GM23338 (cell line): ENCODE data around the gene ITGAV. TPM values are rescaled to one million over a fixed set of nuclear protein-coding genes. Genes with fewer than 3 reads are reported as not detected.

Experiments used
- ATAC-seq: fragments of 200-7000 bp; cut with Tn5 transposase; 3 replicates; pipeline ENCODE4 v1.9.1; 2020
- DNase-seq: peaks from one replicate; pipeline ENCODE4 v3.0.0-alpha.2; 2015; ENCODE audit warnings: low spot score
- H2AFZ ChIP-seq: fragments of 200-600 bp; sonication (generic); 2 replicates; pipeline ENCODE4 v1.8.0; 2016; ENCODE audit warnings: antibody characterized with exemption, mild to moderate bottlenecking, moderate library complexity
- H3F3A ChIP-seq: fragments of 200-600 bp; sonication (generic); replicated peaks from 2 replicates; pipeline ENCODE4 v1.8.0; 2017; ENCODE audit warnings: antibody characterized with exemption, mixed run types, low read depth
- H3K27ac ChIP-seq: fragments of 200-600 bp; sonication (generic); 2 replicates; pipeline ENCODE4 v1.6.1; 2016; ENCODE audit warnings: low read depth
- H3K27me3 ChIP-seq: fragments of 200-600 bp; sonication (generic); 2 replicates; pipeline ENCODE4 v1.8.0; 2016; ENCODE audit warnings: mild to moderate bottlenecking, mixed run types, moderate library complexity; ENCODE audit not compliant: insufficient read depth
- H3K36me3 ChIP-seq: fragments of 200-600 bp; sonication (generic); 2 replicates; pipeline ENCODE4 v1.8.0; 2016; ENCODE audit warnings: mild to moderate bottlenecking; ENCODE audit not compliant: insufficient read depth
- H3K4me1 ChIP-seq: fragments of 200-600 bp; sonication (generic); 2 replicates; pipeline ENCODE4 v1.8.0; 2016; ENCODE audit warnings: mild to moderate bottlenecking, moderate library complexity; ENCODE audit not compliant: insufficient read depth
- H3K4me2 ChIP-seq: fragments of 200-600 bp; sonication (generic); 2 replicates; pipeline ENCODE4 v1.7.1; 2017; ENCODE audit warnings: mixed run types
- H3K4me3 ChIP-seq: fragments of 200-600 bp; sonication (generic); 2 replicates; pipeline ENCODE4 v1.6.1; 2016; ENCODE audit warnings: mixed run types
- H3K79me2 ChIP-seq: fragments of 200-600 bp; sonication (generic); replicated peaks from 2 replicates; pipeline ENCODE4 v1.8.0; 2017; ENCODE audit warnings: mild to moderate bottlenecking; ENCODE audit not compliant: insufficient read depth
- H3K9me2 ChIP-seq: fragments of 200-600 bp; sonication (generic); 2 replicates; pipeline ENCODE4 v1.8.0; 2017; ENCODE audit not compliant: insufficient read depth
- H4K20me1 ChIP-seq: fragments of 200-600 bp; sonication (generic); replicated peaks from 2 replicates; pipeline ENCODE4 v1.8.0; 2017; ENCODE audit warnings: mild to moderate bottlenecking; ENCODE audit not compliant: insufficient read depth
- H3K27ac Mint-ChIP-seq: 2 replicates; pipeline ENCODE4 v1.8.0; 2020; ENCODE audit warnings: inconsistent platforms, mild to moderate bottlenecking, moderate library complexity, mixed read lengths
- H3K27me3 Mint-ChIP-seq: 3 replicates; pipeline ENCODE4 v1.8.0; 2022; ENCODE audit warnings: low read depth, mild to moderate bottlenecking, moderate library complexity, mixed read lengths, inconsistent platforms; ENCODE audit not compliant: insufficient read depth, poor library complexity
- H3K36me3 Mint-ChIP-seq: 3 replicates; pipeline ENCODE4 v1.8.0; 2021; ENCODE audit warnings: low read depth, mild to moderate bottlenecking, inconsistent platforms, moderate library complexity, mixed read lengths
- H3K4me1 Mint-ChIP-seq: 3 replicates; pipeline ENCODE4 v1.8.0; 2020; ENCODE audit warnings: mild to moderate bottlenecking, inconsistent platforms, mixed read lengths
- H3K4me3 Mint-ChIP-seq: 3 replicates; pipeline ENCODE4 v1.8.0; 2021; ENCODE audit warnings: moderate library complexity, mild to moderate bottlenecking, inconsistent platforms, mixed read lengths
- H3K9me3 Mint-ChIP-seq: 3 replicates; pipeline ENCODE4 v1.8.0; 2020; ENCODE audit warnings: moderate library complexity, mild to moderate bottlenecking, inconsistent platforms, mixed read lengths
- CREB1 ChIP-seq: fragments of 250-450 bp; sonication (Bioruptor Pico); IDR thresholded peaks from 2 replicates; pipeline ENCODE4 v1.5.0; 2020; ENCODE audit warnings: low read depth, mild to moderate bottlenecking, moderate library complexity
- EZH2 ChIP-seq: fragments of 200-600 bp; sonication (generic); IDR thresholded peaks from one replicate; pipeline ENCODE4 v1.8.0; 2017; ENCODE audit warnings: antibody characterized with exemption, mild to moderate bottlenecking, low read depth; ENCODE audit not compliant: unreplicated experiment
- ZNF114 ChIP-seq: fragments of 250-450 bp; sonication (Bioruptor Pico); IDR thresholded peaks from 2 replicates; pipeline ENCODE4 v1.5.0; 2020; ENCODE audit warnings: mild to moderate bottlenecking, moderate library complexity
- polyA plus RNA-seq: library from polyadenylated mRNA; unstranded; fragments of >200 nt; fragmentation: Nextera tagmentation; extraction: Ambion mirVana; gene quantifications from 2 replicates; pipeline ENCODE4 v1.2.1, GENCODE V29; 2016
- total RNA-seq: library from RNA; depleted of rRNA; stranded (reverse); fragments of >200 nt; shearing (Covaris generic); gene quantifications from 2 replicates; pipeline ENCODE4 v1.2.3, GENCODE V29; 2014
- TF ChIP-seq, protein P1 (sequence below): IDR thresholded peaks from one replicate; pipeline ENCODE4 v1.6.1; 2018; ENCODE audit warnings: antibody characterized with exemption; ENCODE audit not compliant: unreplicated experiment
- TF ChIP-seq, protein P2 (sequence below), 2 experiments: fragments of 200-600 bp in 1 of 2; sonication (generic) in 1 of 2; conservative IDR thresholded peaks; 2 replicates each; pipeline versions ENCODE4 v1.5.1 to v1.6.1; 2016 to 2017; ENCODE audit warnings: antibody characterized with exemption in 2 of 2, low read depth in 2 of 2, mild to moderate bottlenecking in 2 of 2, moderate library complexity in 1 of 2
- TF ChIP-seq, protein P3 (sequence below): IDR thresholded peaks from 2 replicates; pipeline ENCODE4 v1.6.1; 2016; ENCODE audit warnings: antibody characterized with exemption

ITGAV gene
- total and polyA plus RNA-seq, 2 experiments from 2014 or later: 9.1 to 56.5 TPM

DNA sequence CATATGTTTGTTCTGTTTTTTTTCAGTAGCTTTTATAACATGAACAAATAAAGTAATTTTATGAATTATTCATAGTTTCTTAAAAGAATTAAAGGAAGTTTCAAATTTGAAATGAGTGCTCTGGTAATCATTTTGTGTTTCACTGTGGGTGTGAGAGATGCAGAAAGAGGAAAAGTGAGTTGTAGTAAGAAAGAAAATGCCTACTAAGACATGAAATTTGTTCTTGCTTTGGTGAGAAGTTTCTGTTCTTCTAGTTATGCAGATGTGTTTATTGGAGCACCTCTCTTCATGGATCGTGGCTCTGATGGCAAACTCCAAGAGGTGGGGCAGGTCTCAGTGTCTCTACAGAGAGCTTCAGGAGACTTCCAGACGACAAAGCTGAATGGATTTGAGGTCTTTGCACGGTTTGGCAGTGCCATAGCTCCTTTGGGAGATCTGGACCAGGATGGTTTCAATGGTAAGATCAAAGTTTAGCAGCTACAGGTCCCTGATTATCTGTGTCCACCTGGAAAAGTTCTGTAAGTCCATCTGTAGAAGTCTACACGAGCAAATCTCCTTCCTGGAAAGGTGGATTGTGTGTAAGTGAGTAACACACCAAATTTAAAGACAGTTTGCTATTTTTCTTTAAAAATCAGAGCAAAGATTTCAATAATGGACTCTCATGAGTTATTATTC, 51.4 kb downstream of the ITGAV start:
- H3K36me3 ChIP-seq: no peaks in the 10 kb centered on the region; the same call in 1 of the 2 replicates
- peaks cover 11% of the 10 kb centered on the region for H3K36me3 Mint-ChIP-seq
- H3K4me1 Mint-ChIP-seq: peaks cover 12% of the 10 kb centered on the region; the same call in 2 of the 3 replicates
- peaks cover 6% of the 10 kb centered on the region for H3K4me1 ChIP-seq
- TF ChIP-seq, protein P1, sequence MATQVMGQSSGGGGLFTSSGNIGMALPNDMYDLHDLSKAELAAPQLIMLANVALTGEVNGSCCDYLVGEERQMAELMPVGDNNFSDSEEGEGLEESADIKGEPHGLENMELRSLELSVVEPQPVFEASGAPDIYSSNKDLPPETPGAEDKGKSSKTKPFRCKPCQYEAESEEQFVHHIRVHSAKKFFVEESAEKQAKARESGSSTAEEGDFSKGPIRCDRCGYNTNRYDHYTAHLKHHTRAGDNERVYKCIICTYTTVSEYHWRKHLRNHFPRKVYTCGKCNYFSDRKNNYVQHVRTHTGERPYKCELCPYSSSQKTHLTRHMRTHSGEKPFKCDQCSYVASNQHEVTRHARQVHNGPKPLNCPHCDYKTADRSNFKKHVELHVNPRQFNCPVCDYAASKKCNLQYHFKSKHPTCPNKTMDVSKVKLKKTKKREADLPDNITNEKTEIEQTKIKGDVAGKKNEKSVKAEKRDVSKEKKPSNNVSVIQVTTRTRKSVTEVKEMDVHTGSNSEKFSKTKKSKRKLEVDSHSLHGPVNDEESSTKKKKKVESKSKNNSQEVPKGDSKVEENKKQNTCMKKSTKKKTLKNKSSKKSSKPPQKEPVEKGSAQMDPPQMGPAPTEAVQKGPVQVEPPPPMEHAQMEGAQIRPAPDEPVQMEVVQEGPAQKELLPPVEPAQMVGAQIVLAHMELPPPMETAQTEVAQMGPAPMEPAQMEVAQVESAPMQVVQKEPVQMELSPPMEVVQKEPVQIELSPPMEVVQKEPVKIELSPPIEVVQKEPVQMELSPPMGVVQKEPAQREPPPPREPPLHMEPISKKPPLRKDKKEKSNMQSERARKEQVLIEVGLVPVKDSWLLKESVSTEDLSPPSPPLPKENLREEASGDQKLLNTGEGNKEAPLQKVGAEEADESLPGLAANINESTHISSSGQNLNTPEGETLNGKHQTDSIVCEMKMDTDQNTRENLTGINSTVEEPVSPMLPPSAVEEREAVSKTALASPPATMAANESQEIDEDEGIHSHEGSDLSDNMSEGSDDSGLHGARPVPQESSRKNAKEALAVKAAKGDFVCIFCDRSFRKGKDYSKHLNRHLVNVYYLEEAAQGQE: no peak
- TF ChIP-seq, protein P2, sequence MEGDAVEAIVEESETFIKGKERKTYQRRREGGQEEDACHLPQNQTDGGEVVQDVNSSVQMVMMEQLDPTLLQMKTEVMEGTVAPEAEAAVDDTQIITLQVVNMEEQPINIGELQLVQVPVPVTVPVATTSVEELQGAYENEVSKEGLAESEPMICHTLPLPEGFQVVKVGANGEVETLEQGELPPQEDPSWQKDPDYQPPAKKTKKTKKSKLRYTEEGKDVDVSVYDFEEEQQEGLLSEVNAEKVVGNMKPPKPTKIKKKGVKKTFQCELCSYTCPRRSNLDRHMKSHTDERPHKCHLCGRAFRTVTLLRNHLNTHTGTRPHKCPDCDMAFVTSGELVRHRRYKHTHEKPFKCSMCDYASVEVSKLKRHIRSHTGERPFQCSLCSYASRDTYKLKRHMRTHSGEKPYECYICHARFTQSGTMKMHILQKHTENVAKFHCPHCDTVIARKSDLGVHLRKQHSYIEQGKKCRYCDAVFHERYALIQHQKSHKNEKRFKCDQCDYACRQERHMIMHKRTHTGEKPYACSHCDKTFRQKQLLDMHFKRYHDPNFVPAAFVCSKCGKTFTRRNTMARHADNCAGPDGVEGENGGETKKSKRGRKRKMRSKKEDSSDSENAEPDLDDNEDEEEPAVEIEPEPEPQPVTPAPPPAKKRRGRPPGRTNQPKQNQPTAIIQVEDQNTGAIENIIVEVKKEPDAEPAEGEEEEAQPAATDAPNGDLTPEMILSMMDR (conservative IDR thresholded peaks at IDR 0.05; ENCODE audit: low read depth in 2 of 2): no peak
- TF ChIP-seq, protein P3, sequence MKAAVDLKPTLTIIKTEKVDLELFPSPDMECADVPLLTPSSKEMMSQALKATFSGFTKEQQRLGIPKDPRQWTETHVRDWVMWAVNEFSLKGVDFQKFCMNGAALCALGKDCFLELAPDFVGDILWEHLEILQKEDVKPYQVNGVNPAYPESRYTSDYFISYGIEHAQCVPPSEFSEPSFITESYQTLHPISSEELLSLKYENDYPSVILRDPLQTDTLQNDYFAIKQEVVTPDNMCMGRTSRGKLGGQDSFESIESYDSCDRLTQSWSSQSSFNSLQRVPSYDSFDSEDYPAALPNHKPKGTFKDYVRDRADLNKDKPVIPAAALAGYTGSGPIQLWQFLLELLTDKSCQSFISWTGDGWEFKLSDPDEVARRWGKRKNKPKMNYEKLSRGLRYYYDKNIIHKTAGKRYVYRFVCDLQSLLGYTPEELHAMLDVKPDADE: no peak
- TF ChIP-seq CREB1 (CRISPR knock-in tag) (no peak), ZNF114 (CRISPR knock-in tag) (no peak)
- ATAC-seq: no peak
- no peaks in the 10 kb centered on the region for H4K20me1 ChIP-seq
- H3K4me2 ChIP-seq: no peak overlapping the region
- no peak for DNase-seq
- no peaks in the 10 kb centered on the region for H3K9me2 ChIP-seq
- H3K27ac Mint-ChIP-seq: no peak overlapping the region; the same call in 1 of the 2 replicates
- H3K27me3 ChIP-seq: no peaks in the 10 kb centered on the region
- H3K27me3 Mint-ChIP-seq: no peaks in the 10 kb centered on the region
- H3K9me3 Mint-ChIP-seq: no peaks in the 10 kb centered on the region
- no peak overlapping the region for H2AFZ ChIP-seq
- no peak overlapping the region for H3K27ac ChIP-seq
- H3K79me2 ChIP-seq: no peaks in the 10 kb centered on the region
- no peak overlapping the region for H3K4me3 ChIP-seq
- H3F3A ChIP-seq: no peaks in the 10 kb centered on the region
- H3K4me3 Mint-ChIP-seq: no peak overlapping the region

DNA sequence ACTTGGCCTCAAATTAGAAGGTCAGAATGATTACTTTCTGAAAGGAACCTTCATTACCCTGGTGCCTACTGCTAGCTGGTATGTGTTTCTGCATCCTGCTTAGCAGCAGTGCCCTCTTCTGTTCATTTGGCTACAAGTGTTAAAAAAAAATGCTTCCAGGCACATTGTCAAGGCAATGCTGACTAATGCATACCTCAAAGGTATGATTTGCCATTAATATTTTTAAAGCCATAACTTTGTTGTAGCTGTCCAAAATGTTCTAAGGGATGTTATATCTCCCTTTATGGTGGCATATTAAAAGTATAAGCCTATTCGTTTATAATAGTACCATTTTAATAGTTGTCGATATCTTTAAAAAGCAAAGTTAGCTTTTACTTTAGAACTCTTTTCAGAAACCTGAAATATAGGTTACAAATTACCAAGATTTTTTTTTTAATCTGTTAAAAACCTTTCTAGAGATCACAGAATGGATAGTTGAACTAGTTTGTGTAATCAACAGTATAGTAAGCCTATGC, 52.0 kb downstream of the ITGAV start:
- DNase-seq: peak; percentile 69
- TF ChIP-seq EZH2: no peak
- TF ChIP-seq, protein P1: no peak
- TF ChIP-seq, protein P2 (conservative IDR thresholded peaks at IDR 0.05; ENCODE audit: low read depth in 2 of 2): peak; percentile 80 to 89
- peak; percentile 78 for ATAC-seq
- Histone ChIP-seq H3K4me1 (peaks cover 6% of the 10 kb centered on the region), H3K27me3 (no peaks in the 10 kb centered on the region), H3K36me3 (no peaks in the 10 kb centered on the region; the same call in 1 of the 2 replicates), H3K4me2 (no peak overlapping the region), H3K4me3 (no peak overlapping the region), H3K27ac (no peak overlapping the region), H3F3A (no peaks in the 10 kb centered on the region), H3K9me2 (no peaks in the 10 kb centered on the region), H2AFZ (no peak overlapping the region), H4K20me1 (no peaks in the 10 kb centered on the region), H3K79me2 (no peaks in the 10 kb centered on the region)
- no peak overlapping the region; the same call in 1 of the 2 replicates for H3K27ac Mint-ChIP-seq
- H3K4me1 Mint-ChIP-seq: peaks cover 12% of the 10 kb centered on the region; the same call in 2 of the 3 replicates
- no peak overlapping the region for H3K4me3 Mint-ChIP-seq
- H3K9me3 Mint-ChIP-seq: no peaks in the 10 kb centered on the region
- H3K27me3 Mint-ChIP-seq: no peaks in the 10 kb centered on the region
- peaks cover 14% of the 10 kb centered on the region for H3K36me3 Mint-ChIP-seq
